ENCODE data around the gene TIPRL. TPM values are rescaled to one million over a fixed set of nuclear protein-coding genes. Genes with fewer than 3 reads are reported as not detected.

TIPRL gene
- total RNA-seq, 1 donor, result 16.8 TPM

DNA sequence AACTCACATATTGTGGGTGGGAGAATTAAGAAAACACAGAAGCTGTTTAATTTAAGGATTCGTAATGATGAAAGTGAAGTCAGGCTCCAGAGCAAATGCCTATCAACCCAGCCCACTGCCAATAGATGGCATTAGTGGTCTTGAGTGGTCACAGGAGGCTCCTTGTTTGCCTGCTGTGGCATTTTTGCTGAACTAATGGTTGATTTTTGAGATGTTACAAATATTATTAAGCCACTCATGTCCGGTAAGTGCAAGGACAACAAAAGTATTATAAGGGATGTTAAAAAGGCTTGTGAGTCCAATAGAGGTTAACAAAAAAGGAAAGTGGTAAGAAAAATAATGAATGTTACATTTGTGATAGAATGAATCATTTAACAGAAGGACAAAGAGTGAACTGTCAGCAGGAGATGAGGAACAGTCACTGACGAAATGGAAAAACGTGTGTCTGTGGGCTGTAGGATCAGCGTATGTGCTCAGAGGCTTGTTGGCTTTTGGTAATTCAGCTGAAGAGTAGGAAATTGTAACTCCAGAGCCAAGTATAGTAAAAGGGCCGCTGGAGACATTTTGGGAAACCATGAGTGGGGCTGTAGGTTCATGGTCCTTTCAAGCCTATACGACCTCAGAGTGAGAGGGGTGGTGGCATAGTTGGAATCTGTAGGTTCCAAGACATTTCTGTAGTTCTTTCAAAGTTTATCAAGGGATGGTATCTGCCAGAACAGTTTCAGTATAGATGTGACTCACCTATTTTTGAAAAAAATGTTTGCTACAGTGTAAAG is 58.3 kb downstream of the TIPRL start:
- no peaks in the 10 kb centered on the region for H3K9me3 ChIP-seq (ENCODE audit: low read depth, low read length)
- H3K4me3 ChIP-seq (ENCODE audit: low read length), result no peak overlapping the region
- no peaks in the 10 kb centered on the region for H3K27me3 ChIP-seq (ENCODE audit: insufficient read depth, low read length)
- H3K4me1 ChIP-seq (ENCODE audit: insufficient read depth, low read length), result peaks cover 3% of the 10 kb centered on the region

DNA sequence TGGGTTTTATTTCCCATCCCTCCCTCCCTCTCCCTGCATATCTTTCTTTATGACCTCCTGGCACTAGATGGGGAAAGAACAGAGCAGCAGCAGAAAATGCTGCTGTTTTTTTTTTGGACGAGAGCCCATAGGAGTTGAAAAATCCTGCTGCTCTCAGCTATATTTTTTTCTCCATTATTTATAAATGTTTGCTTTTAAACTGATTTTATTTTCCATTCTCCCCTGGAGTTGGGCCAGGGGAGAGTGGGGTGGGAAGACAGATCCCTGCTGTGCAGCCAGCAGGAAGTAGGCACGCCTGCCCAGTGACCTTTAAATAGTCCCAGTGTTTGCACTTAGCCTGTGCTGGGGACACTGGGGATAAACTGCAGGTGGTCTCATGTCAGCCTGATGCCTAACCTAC is 64.4 kb downstream of the TIPRL start:
- no peaks in the 10 kb centered on the region for H3K27me3 ChIP-seq (ENCODE audit: insufficient read depth, low read length)
- no peaks in the 10 kb centered on the region for H3K9me3 ChIP-seq (ENCODE audit: low read depth, low read length)
- no peak overlapping the region for H3K4me3 ChIP-seq (ENCODE audit: low read length)
- peaks cover 8% of the 10 kb centered on the region for H3K4me1 ChIP-seq (ENCODE audit: insufficient read depth, low read length)

DNA sequence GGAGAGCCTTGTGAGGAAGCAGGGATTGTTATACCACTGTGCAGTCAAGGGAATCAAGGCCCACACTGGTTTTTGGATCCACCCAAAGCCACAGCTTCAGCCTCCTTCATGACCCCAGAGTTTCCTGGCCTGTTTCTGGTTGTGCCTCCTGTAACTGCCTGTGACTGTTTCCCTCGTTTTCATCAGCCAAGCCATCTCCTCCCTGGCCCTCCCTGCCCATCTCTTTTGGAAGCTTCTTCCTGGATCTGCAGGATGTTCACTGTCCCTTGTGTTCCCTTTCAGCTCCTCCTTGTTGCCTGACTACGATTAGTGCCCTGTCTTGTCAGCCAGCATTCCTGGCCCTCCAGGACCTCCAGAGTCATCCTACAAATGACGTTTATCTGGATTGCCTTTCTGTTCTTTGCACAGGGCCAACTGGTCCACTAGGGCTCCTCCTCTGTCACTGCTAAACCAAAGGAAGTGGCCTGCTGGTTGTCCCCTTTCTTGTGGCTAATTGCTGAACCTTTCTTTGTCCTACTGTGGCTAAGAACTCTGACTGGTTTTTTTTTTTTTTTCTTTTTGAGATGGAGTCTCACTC is 65.0 kb downstream of the TIPRL start:
- H3K4me3 ChIP-seq (ENCODE audit: low read length), result no peak overlapping the region
- no peaks in the 10 kb centered on the region for H3K9me3 ChIP-seq (ENCODE audit: low read depth, low read length)
- no peaks in the 10 kb centered on the region for H3K27me3 ChIP-seq (ENCODE audit: insufficient read depth, low read length)
- H3K4me1 ChIP-seq (ENCODE audit: insufficient read depth, low read length), result peaks cover 8% of the 10 kb centered on the region

DNA sequence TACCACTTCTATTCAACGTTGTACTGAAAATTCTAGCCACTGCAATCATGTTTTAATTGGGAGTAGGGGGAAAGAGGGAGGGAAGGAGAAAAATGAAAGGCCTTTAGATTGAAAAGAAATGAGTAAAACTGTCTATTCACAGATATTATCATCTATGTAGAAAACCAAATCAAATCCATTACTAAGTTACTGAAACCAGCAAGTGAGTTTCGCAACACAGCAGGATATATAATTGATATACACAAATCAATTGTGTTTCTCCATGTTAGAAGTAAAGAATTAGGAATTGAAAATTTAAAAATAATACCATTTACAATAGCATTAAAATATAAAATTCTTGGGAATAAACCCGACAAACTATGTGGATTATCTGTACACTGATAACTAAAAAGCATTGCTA is 66.3 kb downstream of the TIPRL start:
- Histone ChIP-seq H3K9me3 (ENCODE audit: low read depth, low read length) (no peaks in the 10 kb centered on the region), H3K4me1 (ENCODE audit: insufficient read depth, low read length) (peaks cover 8% of the 10 kb centered on the region), H3K27me3 (ENCODE audit: insufficient read depth, low read length) (no peaks in the 10 kb centered on the region), H3K4me3 (ENCODE audit: low read length) (no peak overlapping the region)

DNA sequence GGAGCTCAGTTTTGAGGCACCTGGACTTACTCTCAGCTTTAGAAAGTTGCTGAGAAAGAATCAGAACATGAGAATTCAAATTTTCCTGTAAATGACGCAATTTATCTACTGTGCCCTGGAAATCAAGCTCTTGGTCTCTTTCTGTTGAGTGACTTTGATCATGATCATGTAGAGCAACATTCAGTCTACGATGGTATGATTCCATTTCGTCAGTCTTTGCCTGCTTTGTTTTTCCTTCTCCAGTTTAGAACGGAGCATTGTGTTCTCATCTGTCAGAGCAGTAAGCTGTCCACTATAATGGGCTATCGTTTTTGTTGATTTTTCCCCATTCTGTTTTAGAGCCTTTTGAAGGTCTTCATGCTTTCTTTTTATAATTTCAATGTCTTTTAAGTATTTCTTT is 67.7 kb downstream of the TIPRL start:
- peaks cover 8% of the 10 kb centered on the region for H3K4me1 ChIP-seq (ENCODE audit: insufficient read depth, low read length)
- no peaks in the 10 kb centered on the region for H3K9me3 ChIP-seq (ENCODE audit: low read depth, low read length)
- no peak overlapping the region for H3K4me3 ChIP-seq (ENCODE audit: low read length)
- no peaks in the 10 kb centered on the region for H3K27me3 ChIP-seq (ENCODE audit: insufficient read depth, low read length)

Other genes starting within 250 kb of the TIPRL start
- gene DCAF6, start 242.3 kb upstream of the TIPRL start, total RNA-seq, result 15.1 TPM
- gene MPC2, start 241.9 kb upstream of the TIPRL start, total RNA-seq, result 17.1 TPM
- 0.10 TPM for gene GPR161, start 42.0 kb upstream of the TIPRL start, total RNA-seq
- 75.1 TPM for gene SFT2D2, start 47.0 kb downstream of the TIPRL start, total RNA-seq
- gene TBX19, start 101.9 kb downstream of the TIPRL start, total RNA-seq, result 1.5 TPM